ENCODE results near the gene PRSS3. TPM values are rescaled to one million over a fixed set of nuclear protein-coding genes. Genes with fewer than 3 reads are reported as not detected.
"Not testable (repeated sequence)": the region's sequence is repeated elsewhere in the genome, so short reads cannot be mapped to it uniquely, and the experiment has no call there.

The PRSS3 gene
- total RNA-seq, 3 donors from 2014 or later (not counting 1 experiment from before 2014, with no cell fraction given) = 3.4 TPM; not detected in 2

DNA sequence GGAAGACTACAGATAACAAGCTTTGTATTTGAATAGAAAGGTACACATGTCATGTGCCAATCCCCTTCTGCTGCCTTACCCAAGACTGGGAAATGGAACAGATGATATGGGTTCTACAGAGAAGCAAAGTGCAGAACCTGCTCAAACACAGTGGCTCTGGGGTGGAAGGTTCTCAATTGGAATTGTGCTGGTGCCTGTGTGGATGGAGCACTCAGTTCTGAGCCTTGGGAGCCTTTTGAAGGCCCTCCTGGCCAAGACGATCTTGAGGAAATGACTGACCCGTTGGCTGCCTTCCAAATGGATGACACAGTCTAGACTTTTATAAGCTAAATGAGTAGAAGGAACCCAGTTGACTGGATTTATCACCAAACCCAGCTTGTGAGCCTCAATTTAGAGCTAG lies 4.2 kb upstream of the PRSS3 start:
- intact Hi-C loops (cut with micrococcal nuclease) = no loop called here
- no peak for ATAC-seq
- WGBS (ENCODE audit: insufficient coverage) = 45% methylated on average over 2 of the region's 2 CpGs

DNA sequence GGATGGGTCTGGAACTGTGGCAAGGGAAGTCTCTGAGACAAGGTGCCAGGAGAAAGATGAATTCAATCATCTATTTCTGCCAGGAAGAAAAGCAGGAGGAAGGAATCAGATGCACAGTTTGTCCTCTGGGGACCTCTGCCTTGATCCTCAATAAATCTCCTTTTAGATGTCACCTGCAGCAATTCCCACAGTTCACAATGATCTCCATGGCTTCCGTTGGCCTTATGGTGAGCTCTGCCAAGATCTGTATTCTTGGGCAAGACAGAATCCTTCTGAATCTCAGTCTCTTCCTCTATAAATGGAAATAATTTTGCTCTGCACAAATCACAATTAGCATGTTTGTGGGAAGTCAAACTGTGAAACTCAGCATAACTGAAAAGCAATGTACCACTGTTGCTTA lies 1.9 kb upstream of the PRSS3 start:
- ATAC-seq; H3K27ac ChIP-seq (ENCODE audit: low read length); H3K36me3 Mint-ChIP-seq; H3K27me3 ChIP-seq (ENCODE audit: control insufficient read depth, insufficient read depth, low read length); H3K4me1 Mint-ChIP-seq; H3K4me1 ChIP-seq (ENCODE audit: control insufficient read depth, insufficient read depth, low read length); DNase-seq; H3K9me3 Mint-ChIP-seq; H3K36me3 ChIP-seq (ENCODE audit: control insufficient read depth, insufficient read depth, low read length); H3K27ac Mint-ChIP-seq; H3K4me3 Mint-ChIP-seq; intact Hi-C loops (cut with micrococcal nuclease); H3K4me3 ChIP-seq (ENCODE audit: low read length); H3K9me3 ChIP-seq (ENCODE audit: control insufficient read depth, insufficient read depth, low read length): not testable (repeated sequence)
- peaks cover 16 to 26% of the 10 kb centered on the region in 2 donors for H3K27me3 Mint-ChIP-seq (ENCODE audit: low read depth in 2 of 2)
- 94% methylated on average over 1 of the region's 1 CpG for WGBS (ENCODE audit: insufficient coverage)

More for the DNA sequence above, 4.2 kb upstream of the PRSS3 start:
- Mint-ChIP-seq H3K27ac (no peak overlapping the region), H3K4me1 (no peaks in the 10 kb centered on the region), H3K36me3 (no peaks in the 10 kb centered on the region), H3K4me3 (no peak overlapping the region), H3K9me3 (no peaks in the 10 kb centered on the region), H3K27me3 (ENCODE audit: low read depth in 2 of 2) (peaks cover 9 to 18% of the 10 kb centered on the region in 2 donors)
- Histone ChIP-seq H3K27me3 (ENCODE audit: control insufficient read depth, insufficient read depth, low read length) (no peaks in the 10 kb centered on the region), H3K27ac (ENCODE audit: low read length) (no peak overlapping the region), H3K4me3 (ENCODE audit: low read length) (no peak overlapping the region), H3K4me1 (ENCODE audit: control insufficient read depth, insufficient read depth, low read length) (no peaks in the 10 kb centered on the region), H3K9me3 (ENCODE audit: control insufficient read depth, insufficient read depth, low read length) (no peaks in the 10 kb centered on the region), H3K36me3 (ENCODE audit: control insufficient read depth, insufficient read depth, low read length) (no peaks in the 10 kb centered on the region)
- DNase-seq = no peak
- TF ChIP-seq, protein P1, sequence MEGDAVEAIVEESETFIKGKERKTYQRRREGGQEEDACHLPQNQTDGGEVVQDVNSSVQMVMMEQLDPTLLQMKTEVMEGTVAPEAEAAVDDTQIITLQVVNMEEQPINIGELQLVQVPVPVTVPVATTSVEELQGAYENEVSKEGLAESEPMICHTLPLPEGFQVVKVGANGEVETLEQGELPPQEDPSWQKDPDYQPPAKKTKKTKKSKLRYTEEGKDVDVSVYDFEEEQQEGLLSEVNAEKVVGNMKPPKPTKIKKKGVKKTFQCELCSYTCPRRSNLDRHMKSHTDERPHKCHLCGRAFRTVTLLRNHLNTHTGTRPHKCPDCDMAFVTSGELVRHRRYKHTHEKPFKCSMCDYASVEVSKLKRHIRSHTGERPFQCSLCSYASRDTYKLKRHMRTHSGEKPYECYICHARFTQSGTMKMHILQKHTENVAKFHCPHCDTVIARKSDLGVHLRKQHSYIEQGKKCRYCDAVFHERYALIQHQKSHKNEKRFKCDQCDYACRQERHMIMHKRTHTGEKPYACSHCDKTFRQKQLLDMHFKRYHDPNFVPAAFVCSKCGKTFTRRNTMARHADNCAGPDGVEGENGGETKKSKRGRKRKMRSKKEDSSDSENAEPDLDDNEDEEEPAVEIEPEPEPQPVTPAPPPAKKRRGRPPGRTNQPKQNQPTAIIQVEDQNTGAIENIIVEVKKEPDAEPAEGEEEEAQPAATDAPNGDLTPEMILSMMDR (IDR thresholded peaks at IDR 0.05) = no peak

DNA sequence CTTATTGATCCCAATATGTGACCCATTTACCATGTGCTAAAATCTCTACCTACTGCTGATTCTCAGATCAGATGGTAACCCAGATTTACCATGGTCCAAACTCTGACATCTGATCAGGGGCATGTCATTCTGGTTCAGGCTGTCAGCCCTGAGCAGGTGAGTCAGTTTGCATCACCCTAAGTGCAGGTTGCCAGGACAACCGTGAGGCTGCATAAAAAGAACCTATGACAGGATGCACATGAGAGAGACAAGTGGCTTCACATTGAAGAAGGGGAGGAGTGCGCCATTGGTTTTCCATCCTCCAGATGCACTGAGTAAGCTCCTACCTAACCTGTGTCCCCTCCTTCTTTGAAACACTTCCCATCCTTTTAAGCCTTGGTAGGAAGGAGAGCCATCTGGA lies 801 bp upstream of the PRSS3 start:
- Histone ChIP-seq H3K9me3 (ENCODE audit: control insufficient read depth, insufficient read depth, low read length) (no peaks in the 10 kb centered on the region), H3K4me1 (ENCODE audit: control insufficient read depth, insufficient read depth, low read length) (no peaks in the 10 kb centered on the region), H3K36me3 (ENCODE audit: control insufficient read depth, insufficient read depth, low read length) (no peaks in the 10 kb centered on the region), H3K27ac (ENCODE audit: low read length) (no peak overlapping the region), H3K27me3 (ENCODE audit: control insufficient read depth, insufficient read depth, low read length) (no peaks in the 10 kb centered on the region), H3K4me3 (ENCODE audit: low read length) (no peak overlapping the region)
- 93% methylated on average over 2 of the region's 2 CpGs for WGBS (ENCODE audit: insufficient coverage)
- H3K9me3 Mint-ChIP-seq = no peaks in the 10 kb centered on the region
- H3K4me3 Mint-ChIP-seq = no peak overlapping the region
- peaks cover 17 to 33% of the 10 kb centered on the region in 2 donors for H3K27me3 Mint-ChIP-seq (ENCODE audit: low read depth in 2 of 2)
- ATAC-seq (no peak), DNase-seq (peak in 1 of 2 donors; percentile 14)
- TF ChIP-seq, protein P1 (IDR thresholded peaks at IDR 0.05) = no peak
- no peaks in the 10 kb centered on the region for H3K36me3 Mint-ChIP-seq
- H3K4me1 Mint-ChIP-seq = peaks cover 0 to 4% of the 10 kb centered on the region in 2 donors
- H3K27ac Mint-ChIP-seq = no peak overlapping the region
- intact Hi-C loops (cut with micrococcal nuclease) = no loop called here

DNA sequence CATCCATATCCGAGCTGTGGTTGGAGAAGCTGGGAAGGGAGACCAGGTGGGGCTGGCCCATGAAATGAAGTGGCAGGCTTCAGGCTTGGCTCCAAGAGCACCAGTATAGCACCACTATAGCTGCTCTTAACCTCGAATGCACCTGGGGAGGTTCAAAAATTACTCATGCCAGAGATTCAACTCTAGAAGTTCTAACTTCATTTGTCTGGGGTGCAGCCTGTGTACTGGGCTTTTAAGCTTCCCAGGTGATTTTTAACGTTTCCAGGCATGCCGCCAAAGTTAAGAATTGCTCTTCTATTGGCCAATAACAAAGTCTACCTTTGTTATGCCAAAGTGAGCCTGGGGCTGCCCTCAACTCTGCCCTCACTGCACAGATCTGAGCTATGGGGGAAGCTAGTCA lies 458 bp downstream of the PRSS3 start:
- 78% methylated on average over 4 of the region's 4 CpGs for WGBS (ENCODE audit: insufficient coverage)
- Mint-ChIP-seq H3K4me1 (peaks cover 0 to 4% of the 10 kb centered on the region in 2 donors), H3K27me3 (ENCODE audit: low read depth in 2 of 2) (peaks cover 19 to 33% of the 10 kb centered on the region in 2 donors), H3K4me3 (no peak overlapping the region), H3K27ac (no peak overlapping the region), H3K36me3 (no peaks in the 10 kb centered on the region), H3K9me3 (no peaks in the 10 kb centered on the region)
- TF ChIP-seq, protein P1 (IDR thresholded peaks at IDR 0.05) = no peak
- intact Hi-C loops (cut with micrococcal nuclease) = no loop called here
- Histone ChIP-seq H3K27me3 (ENCODE audit: control insufficient read depth, insufficient read depth, low read length) (no peaks in the 10 kb centered on the region), H3K4me3 (ENCODE audit: low read length) (no peak overlapping the region), H3K9me3 (ENCODE audit: control insufficient read depth, insufficient read depth, low read length) (no peaks in the 10 kb centered on the region), H3K4me1 (ENCODE audit: control insufficient read depth, insufficient read depth, low read length) (no peaks in the 10 kb centered on the region), H3K36me3 (ENCODE audit: control insufficient read depth, insufficient read depth, low read length) (no peaks in the 10 kb centered on the region), H3K27ac (ENCODE audit: low read length) (no peak overlapping the region)
- no peak for DNase-seq
- no peak for ATAC-seq

DNA sequence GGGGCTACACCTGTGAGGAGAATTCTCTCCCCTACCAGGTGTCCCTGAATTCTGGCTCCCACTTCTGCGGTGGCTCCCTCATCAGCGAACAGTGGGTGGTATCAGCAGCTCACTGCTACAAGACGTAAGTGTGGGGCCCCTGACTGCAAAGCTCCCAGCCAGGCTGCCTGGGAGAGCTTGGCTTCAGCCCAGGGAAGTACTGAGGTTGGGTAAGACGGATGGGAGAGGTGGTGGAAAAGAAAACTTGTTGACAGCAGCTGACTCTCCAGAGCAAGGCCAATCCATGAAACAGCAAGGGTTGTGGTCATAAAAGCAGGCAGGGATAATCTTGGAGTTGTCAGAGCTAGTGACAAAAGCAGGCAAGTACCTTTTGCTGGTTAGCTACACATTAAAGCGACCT lies 1.3 kb downstream of the PRSS3 start:
- H3K27ac ChIP-seq (ENCODE audit: low read length); H3K9me3 Mint-ChIP-seq; H3K27ac Mint-ChIP-seq; H3K4me1 ChIP-seq (ENCODE audit: control insufficient read depth, insufficient read depth, low read length); H3K36me3 Mint-ChIP-seq; H3K4me3 ChIP-seq (ENCODE audit: low read length); ATAC-seq; H3K4me3 Mint-ChIP-seq; H3K36me3 ChIP-seq (ENCODE audit: control insufficient read depth, insufficient read depth, low read length); DNase-seq; H3K4me1 Mint-ChIP-seq; H3K9me3 ChIP-seq (ENCODE audit: control insufficient read depth, insufficient read depth, low read length); intact Hi-C loops (cut with micrococcal nuclease); H3K27me3 ChIP-seq (ENCODE audit: control insufficient read depth, insufficient read depth, low read length): not testable (repeated sequence)
- peaks cover 19 to 33% of the 10 kb centered on the region in 2 donors for H3K27me3 Mint-ChIP-seq (ENCODE audit: low read depth in 2 of 2)
- 86% methylated on average over 5 of the region's 5 CpGs for WGBS (ENCODE audit: insufficient coverage)
